Loucy (cell line): ENCODE data around the gene NEK3.

Experiments
- H2AFZ ChIP-seq: fragments of 200-600 bp; sonication (generic); 2 replicates; pipeline ENCODE4 v1.6.0; 2016; ENCODE audit warnings: antibody characterized with exemption, mild to moderate bottlenecking, low read length, moderate library complexity
- H3F3A ChIP-seq: fragments of 200-600 bp; 2 replicates; pipeline ENCODE4 v1.6.0; 2016; ENCODE audit warnings: antibody characterized with exemption, low read depth, mild to moderate bottlenecking
- H3K27me3 ChIP-seq: fragments of 200-600 bp; sonication (generic); 2 replicates; pipeline ENCODE4 v1.6.1; 2014; ENCODE audit warnings: low read length, mild to moderate bottlenecking; ENCODE audit not compliant: insufficient read depth, poor library complexity, severe bottlenecking
- H3K36me3 ChIP-seq: fragments of 200-600 bp; sonication (generic); 2 replicates; pipeline ENCODE4 v1.6.1; 2016; ENCODE audit warnings: low read length; ENCODE audit not compliant: insufficient read depth
- H3K4me1 ChIP-seq: fragments of 200-600 bp; sonication (generic); 2 replicates; pipeline ENCODE4 v1.5.1; 2014; ENCODE audit warnings: low read length, mild to moderate bottlenecking; ENCODE audit not compliant: insufficient read depth, poor library complexity, severe bottlenecking
- H3K4me2 ChIP-seq: fragments of 200-600 bp; sonication (generic); 2 replicates; pipeline ENCODE4 v1.6.0; 2014; ENCODE audit warnings: antibody characterized with exemption, low read length, low read depth, mild to moderate bottlenecking; ENCODE audit not compliant: poor library complexity, severe bottlenecking
- H3K4me3 ChIP-seq: fragments of 200-600 bp; sonication (generic); 2 replicates; pipeline ENCODE4 v1.5.1; 2014; ENCODE audit warnings: low read length, mild to moderate bottlenecking, mixed read lengths; ENCODE audit not compliant: poor library complexity, severe bottlenecking
- H3K79me2 ChIP-seq: fragments of 200-600 bp; sonication (generic); 2 replicates; pipeline ENCODE4 v1.6.1; 2014; ENCODE audit warnings: low read length; ENCODE audit not compliant: insufficient read depth
- H3K9ac ChIP-seq: fragments of 200-600 bp; sonication (generic); 2 replicates; pipeline ENCODE4 v1.6.0; 2014; ENCODE audit warnings: mild to moderate bottlenecking, low read depth, low read length, moderate library complexity; ENCODE audit not compliant: poor library complexity, severe bottlenecking
- H3K9me2 ChIP-seq: fragments of 200-600 bp; sonication (generic); replicated peaks from 2 replicates; pipeline ENCODE4 v1.6.1; 2016; ENCODE audit warnings: low read depth, low read length, mixed read lengths
- H3K9me3 ChIP-seq: fragments of 200-600 bp; sonication (generic); 2 replicates; pipeline ENCODE4 v1.6.1; 2014; ENCODE audit warnings: mild to moderate bottlenecking, antibody characterized with exemption, low read length, low read depth; ENCODE audit not compliant: insufficient read depth
- H4K20me1 ChIP-seq: fragments of 200-600 bp; sonication (generic); 2 replicates; pipeline ENCODE4 v1.6.0; 2014; ENCODE audit warnings: antibody characterized with exemption, low read length, mild to moderate bottlenecking; ENCODE audit not compliant: insufficient read depth, poor library complexity, severe bottlenecking
- EZH2phosphoT487 ChIP-seq: fragments of 200-600 bp; IDR thresholded peaks from 2 replicates; pipeline ENCODE4 v1.6.1; 2018; ENCODE audit warnings: antibody characterized with exemption, mild to moderate bottlenecking, moderate library complexity, borderline replicate concordance
- TF ChIP-seq, protein P1 (sequence below): fragments of 200-600 bp; sonication (generic); conservative IDR thresholded peaks from 2 replicates; pipeline ENCODE4 v1.5.1; 2014; ENCODE audit warnings: mild to moderate bottlenecking, antibody characterized with exemption, low read length

NEK3 gene

GRCh38 chr13:52155177-52155576, 4.2 kb downstream of the NEK3 start:
- peaks cover 17% of the 10 kb centered on the region; the same call in 1 of the 2 replicates for H3K79me2 ChIP-seq
- TF ChIP-seq, protein P1, sequence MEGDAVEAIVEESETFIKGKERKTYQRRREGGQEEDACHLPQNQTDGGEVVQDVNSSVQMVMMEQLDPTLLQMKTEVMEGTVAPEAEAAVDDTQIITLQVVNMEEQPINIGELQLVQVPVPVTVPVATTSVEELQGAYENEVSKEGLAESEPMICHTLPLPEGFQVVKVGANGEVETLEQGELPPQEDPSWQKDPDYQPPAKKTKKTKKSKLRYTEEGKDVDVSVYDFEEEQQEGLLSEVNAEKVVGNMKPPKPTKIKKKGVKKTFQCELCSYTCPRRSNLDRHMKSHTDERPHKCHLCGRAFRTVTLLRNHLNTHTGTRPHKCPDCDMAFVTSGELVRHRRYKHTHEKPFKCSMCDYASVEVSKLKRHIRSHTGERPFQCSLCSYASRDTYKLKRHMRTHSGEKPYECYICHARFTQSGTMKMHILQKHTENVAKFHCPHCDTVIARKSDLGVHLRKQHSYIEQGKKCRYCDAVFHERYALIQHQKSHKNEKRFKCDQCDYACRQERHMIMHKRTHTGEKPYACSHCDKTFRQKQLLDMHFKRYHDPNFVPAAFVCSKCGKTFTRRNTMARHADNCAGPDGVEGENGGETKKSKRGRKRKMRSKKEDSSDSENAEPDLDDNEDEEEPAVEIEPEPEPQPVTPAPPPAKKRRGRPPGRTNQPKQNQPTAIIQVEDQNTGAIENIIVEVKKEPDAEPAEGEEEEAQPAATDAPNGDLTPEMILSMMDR, result no peak
- TF ChIP-seq EZH2phosphoT487, result no peak
- no peaks in the 10 kb centered on the region for H3K9me2 ChIP-seq
- peaks cover 4% of the 10 kb centered on the region; the same call in 1 of the 2 replicates for H3F3A ChIP-seq
- H2AFZ ChIP-seq, result no peak overlapping the region
- no peaks in the 10 kb centered on the region for H4K20me1 ChIP-seq
- no peaks in the 10 kb centered on the region for H3K27me3 ChIP-seq
- no peaks in the 10 kb centered on the region for H3K9me3 ChIP-seq
- H3K4me3 ChIP-seq, result no peak overlapping the region
- H3K9ac ChIP-seq, result no peak overlapping the region
- peaks cover 14% of the 10 kb centered on the region; the same call in 1 of the 2 replicates for H3K36me3 ChIP-seq
- H3K4me2 ChIP-seq, result no peak overlapping the region
- H3K4me1 ChIP-seq, result peaks cover 34% of the 10 kb centered on the region

GRCh38 chr13:52147225-52147624, 12.2 kb downstream of the NEK3 start:
- no peaks in the 10 kb centered on the region for H3K9me2 ChIP-seq
- no peak overlapping the region for H3K9ac ChIP-seq
- no peaks in the 10 kb centered on the region for H3K27me3 ChIP-seq
- no peak overlapping the region for H3K4me3 ChIP-seq
- H3K4me2 ChIP-seq, result no peak overlapping the region
- no peaks in the 10 kb centered on the region for H3K4me1 ChIP-seq
- H3K79me2 ChIP-seq, result no peaks in the 10 kb centered on the region
- H3F3A ChIP-seq, result no peaks in the 10 kb centered on the region
- H3K36me3 ChIP-seq, result peaks cover 19% of the 10 kb centered on the region; the same call in 1 of the 2 replicates
- TF ChIP-seq, protein P1, result no peak
- no peak for TF ChIP-seq EZH2phosphoT487
- H4K20me1 ChIP-seq, result no peaks in the 10 kb centered on the region
- no peaks in the 10 kb centered on the region for H3K9me3 ChIP-seq
- no peak overlapping the region for H2AFZ ChIP-seq

GRCh38 chr13:52141299-52141698, 18.1 kb downstream of the NEK3 start:
- TF ChIP-seq, protein P1, result no peak
- TF ChIP-seq EZH2phosphoT487, result no peak

More at GRCh38 chr13:52141299-52141698, 18.1 kb downstream of the NEK3 start:
- H3K79me2 ChIP-seq, result no peaks in the 10 kb centered on the region
- H2AFZ ChIP-seq, result no peak overlapping the region
- no peaks in the 10 kb centered on the region for H3K4me1 ChIP-seq
- no peaks in the 10 kb centered on the region for H3K9me2 ChIP-seq
- H3K4me2 ChIP-seq, result no peak overlapping the region
- H3K27me3 ChIP-seq, result no peaks in the 10 kb centered on the region
- no peaks in the 10 kb centered on the region for H4K20me1 ChIP-seq
- no peak overlapping the region for H3K9ac ChIP-seq
- H3F3A ChIP-seq, result no peaks in the 10 kb centered on the region
- H3K9me3 ChIP-seq, result no peaks in the 10 kb centered on the region
- no peak overlapping the region for H3K4me3 ChIP-seq
- H3K36me3 ChIP-seq, result no peaks in the 10 kb centered on the region
